Heart left ventricle (tissue), 16 donors: Measurements from ENCODE around the gene HHIP. TPM values are rescaled to one million over a fixed set of nuclear protein-coding genes. Genes with fewer than 3 reads are reported as not detected.

Source experiments
- ATAC-seq, 4 donors: fragments of 200-7000 bp; cut with Tn5 transposase; one replicate each; pipeline ENCODE4 v1.9.1; 2020 to 2022; ENCODE audit warnings: moderate library complexity in 4 of 4, mild to moderate bottlenecking in 3 of 4, moderate number of reproducible peaks in 1 of 4
- DNase-seq, 5 donors: peaks; one replicate each; pipeline ENCODE4 v3.0.0-alpha.2; 2020
- H3K27ac ChIP-seq, 12 donors: fragments of 200-600 bp; sonication (generic) in 4 of 12; one replicate each; pipeline versions ENCODE4 v1.5.0 to v1.8.0; 2016 to 2022; ENCODE audit warnings: mild to moderate bottlenecking in 2 of 12
- H3K27me3 ChIP-seq, 9 donors: fragments of 200-600 bp; sonication (generic) in 2 of 9; one replicate each; pipeline versions ENCODE4 v1.5.1 to v1.8.0; 2016 to 2022; ENCODE audit warnings: mild to moderate bottlenecking in 3 of 9
- H3K36me3 ChIP-seq, 9 donors: fragments of 200-600 bp; sonication (generic) in 2 of 9; one replicate each; pipeline versions ENCODE4 v1.5.0 to v1.8.0; 2018 to 2022; ENCODE audit warnings: mild to moderate bottlenecking in 2 of 9
- H3K4me1 ChIP-seq, 12 donors: fragments of 200-600 bp; sonication (generic) in 4 of 12; one replicate each; pipeline versions ENCODE4 v1.5.0 to v1.8.0; 2016 to 2022; ENCODE audit warnings: mild to moderate bottlenecking in 3 of 12
- H3K4me3 ChIP-seq, 12 donors: fragments of 200-600 bp; sonication (generic) in 4 of 12; one replicate each; pipeline versions ENCODE4 v1.5.0 to v1.8.0; 2017 to 2022; ENCODE audit warnings: mild to moderate bottlenecking in 9 of 12, moderate library complexity in 4 of 12
- H3K9me3 ChIP-seq, 12 donors: fragments of 200-600 bp; sonication (generic) in 4 of 12; one replicate each; pipeline versions ENCODE4 v1.5.0 to v1.8.0; 2016 to 2022; ENCODE audit warnings: mild to moderate bottlenecking in 1 of 12
- POLR2A ChIP-seq, 2 donors: fragments of 450-650 bp; IDR thresholded peaks; one replicate each; pipeline ENCODE4 v1.6.1; 2017; ENCODE audit warnings: antibody characterized with exemption in 2 of 2, mild to moderate bottlenecking in 2 of 2, moderate library complexity in 2 of 2
- WGBS, 4 donors: extraction: QIAGEN DNeasy Blood & Tissue Kit in 2 of 4; methylation state at CpG; one replicate each; pipeline versions ENCODE4 v1.1.5 to v1.1.7; 2013 to 2018; 5-methylcytosine and 5-hydroxymethylcytosine counted together
- intact Hi-C, 10 donors: fragments of 100-400 bp; cut with DNase I; formaldehyde crosslinking; loops; one replicate each; pipeline versions ENCODE4 v1.11.1 to v1.14.2; 2022
- polyA plus RNA-seq, 2 donors: library from polyadenylated mRNA; stranded (reverse); fragments of 200-250 nt; gene quantifications; one replicate each; pipeline ENCODE4 v1.2.3, GENCODE V29; 2013
- total RNA-seq, 9 donors: library from RNA; depleted of rRNA in 2 of 9; stranded (reverse); fragments of >200 nt in 2 of 9; fragmentation: NEBNext Ultra II Directional in 3 of 9; extraction: Animal tissue kit (Norgen Biotek cat#: 25700) in 3 of 9; gene quantifications; one replicate each; pipeline versions ENCODE4 v1.1.0 to v1.2.4, GENCODE V29; 2016 to 2023
- TF ChIP-seq, protein P1 (sequence below), 12 donors: fragments of 200-600 bp; sonication (generic) in 4 of 12; IDR thresholded peaks; one replicate each; pipeline versions ENCODE4 v1.5.0 to v1.8.0; 2018 to 2022; ENCODE audit warnings: antibody characterized with exemption in 12 of 12, mild to moderate bottlenecking in 5 of 12
- donor health status: ischemic (EF 13 %, LVEDD 7.1; RV severe dilation, severe dysfunction).
- donor health status: healthy with polysubstance abuse.
- donor health status: DM: no; HTN: yes; CAD: no.
- donor health status: DM: no; HTN: no; CAD: no.
- donor health status: ischemic (EF 25% LVEDD 6.9; RV normal size, moderate dysfunction).
- donor health status: ischemic (EF 25% LVEDD 5.7; RV mildly dilated, moderate dysfunction).
- donor health status: healthy.
- donor health status: DM: yes; HTN: yes; CAD: no.
- donor health status: ischemic (EF 35%, LVEDD 5.7; RV mildly dilated, moderate dysfunction).
- donor health status: nonischemic (EF 11% LVEDD 7.7; RV severe dilation, severe dysfunction).
- donor health status: DM: yes; HTN: yes; CAD: no.
- donor health status: PGD.
- donor health status: ischemic (EF 29% LVEDD 5.4; RV normal size, mild dysfunction).
- donor health status: nonischemic (EF 23%, LVEDD 6.1; RV moderate dilation, normal function).

The HHIP gene
- total and polyA plus RNA-seq, 11 donors, result 0.04 to 3.8 (median 0.05) TPM; not detected in 6

DNA sequence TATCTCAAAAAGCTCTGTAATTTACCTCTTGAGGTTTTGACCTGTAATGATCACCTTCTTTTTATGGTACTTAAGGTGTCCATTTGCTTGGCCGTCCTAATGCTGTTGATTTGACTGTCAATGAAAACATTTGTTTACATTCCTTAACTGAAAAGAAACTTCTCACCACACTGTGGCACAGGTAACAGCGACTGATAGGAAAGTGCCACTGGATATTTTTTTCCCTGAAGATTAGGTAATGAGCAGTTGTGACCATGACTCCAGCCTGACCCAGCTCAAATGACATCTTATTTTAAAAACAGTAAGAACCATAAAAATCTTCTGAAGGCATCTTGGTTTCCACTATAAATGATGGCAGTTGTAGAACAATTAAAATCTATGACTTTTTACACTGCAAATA, 87.6 kb downstream of the HHIP start:
- ATAC-seq, result no peak
- no peaks in the 10 kb centered on the region for H3K27me3 ChIP-seq

DNA sequence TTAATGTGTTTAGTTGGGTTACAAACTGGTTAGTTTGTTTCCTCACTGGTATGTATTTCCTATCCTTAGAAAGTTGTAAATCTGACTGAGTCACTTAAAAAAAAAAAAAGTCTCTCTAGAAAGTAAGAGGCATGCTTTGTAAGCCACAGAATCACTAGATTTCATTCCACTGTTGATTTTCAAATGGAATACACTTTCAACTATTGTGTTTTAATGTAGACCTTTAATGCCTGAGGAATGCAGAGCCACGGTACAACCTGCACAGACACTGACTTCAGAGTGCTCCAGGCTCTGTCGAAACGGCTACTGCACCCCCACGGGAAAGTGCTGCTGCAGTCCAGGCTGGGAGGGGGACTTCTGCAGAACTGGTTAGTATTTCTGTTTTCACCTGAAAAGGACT, 88.6 kb downstream of the HHIP start:
- no peak for ATAC-seq
- H3K4me3 ChIP-seq, result no peak overlapping the region
- H3K9me3 ChIP-seq, result no peaks in the 10 kb centered on the region
- no peak for DNase-seq
- WGBS, 4 donors, result 35 to 53% (median 43%) methylated on average over 4 of the region's 4 CpGs
- intact Hi-C loops, result no loop called here
- no peaks in the 10 kb centered on the region for H3K4me1 ChIP-seq
- no peaks in the 10 kb centered on the region for H3K36me3 ChIP-seq
- no peaks in the 10 kb centered on the region for H3K27me3 ChIP-seq
- TF ChIP-seq, protein P1, sequence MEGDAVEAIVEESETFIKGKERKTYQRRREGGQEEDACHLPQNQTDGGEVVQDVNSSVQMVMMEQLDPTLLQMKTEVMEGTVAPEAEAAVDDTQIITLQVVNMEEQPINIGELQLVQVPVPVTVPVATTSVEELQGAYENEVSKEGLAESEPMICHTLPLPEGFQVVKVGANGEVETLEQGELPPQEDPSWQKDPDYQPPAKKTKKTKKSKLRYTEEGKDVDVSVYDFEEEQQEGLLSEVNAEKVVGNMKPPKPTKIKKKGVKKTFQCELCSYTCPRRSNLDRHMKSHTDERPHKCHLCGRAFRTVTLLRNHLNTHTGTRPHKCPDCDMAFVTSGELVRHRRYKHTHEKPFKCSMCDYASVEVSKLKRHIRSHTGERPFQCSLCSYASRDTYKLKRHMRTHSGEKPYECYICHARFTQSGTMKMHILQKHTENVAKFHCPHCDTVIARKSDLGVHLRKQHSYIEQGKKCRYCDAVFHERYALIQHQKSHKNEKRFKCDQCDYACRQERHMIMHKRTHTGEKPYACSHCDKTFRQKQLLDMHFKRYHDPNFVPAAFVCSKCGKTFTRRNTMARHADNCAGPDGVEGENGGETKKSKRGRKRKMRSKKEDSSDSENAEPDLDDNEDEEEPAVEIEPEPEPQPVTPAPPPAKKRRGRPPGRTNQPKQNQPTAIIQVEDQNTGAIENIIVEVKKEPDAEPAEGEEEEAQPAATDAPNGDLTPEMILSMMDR (IDR thresholded peaks at IDR 0.05), result no peak
- no peak for TF ChIP-seq POLR2A (IDR thresholded peaks at IDR 0.05)
- no peak overlapping the region for H3K27ac ChIP-seq

More for the DNA sequence above, 87.6 kb downstream of the HHIP start:
- Histone ChIP-seq H3K36me3 (no peaks in the 10 kb centered on the region), H3K9me3 (no peaks in the 10 kb centered on the region), H3K27ac (no peak overlapping the region), H3K4me3 (no peak overlapping the region), H3K4me1 (no peaks in the 10 kb centered on the region)
- WGBS, 4 donors, result 79 to 93% (median 87%) methylated on average over 2 of the region's 2 CpGs
- DNase-seq, result no peak
- intact Hi-C loops, result no loop called here
- no peak for TF ChIP-seq POLR2A (IDR thresholded peaks at IDR 0.05)
- TF ChIP-seq, protein P1 (IDR thresholded peaks at IDR 0.05), result no peak

DNA sequence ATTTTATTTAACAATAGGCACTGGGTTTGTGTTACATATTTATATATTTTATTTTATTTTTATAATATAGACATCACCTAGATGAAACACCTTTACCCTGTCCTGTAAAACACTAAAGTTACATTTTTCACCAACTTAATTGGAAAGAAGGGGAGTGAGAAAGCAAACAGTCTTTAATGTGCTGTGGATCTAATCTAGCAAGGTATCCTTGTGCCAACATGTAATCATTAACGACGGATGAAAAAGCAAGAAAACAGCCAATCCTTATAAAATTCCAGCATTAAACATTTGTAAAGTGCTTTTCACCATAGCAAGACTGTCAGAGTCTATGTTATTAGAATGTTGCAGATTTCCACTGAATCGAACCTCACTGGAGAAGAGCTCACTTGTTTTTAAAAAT, 92.7 kb downstream of the HHIP start:
- intact Hi-C loops, result no loop called here
- TF ChIP-seq, protein P1 (IDR thresholded peaks at IDR 0.05), result no peak
- TF ChIP-seq POLR2A (IDR thresholded peaks at IDR 0.05), result no peak
- Histone ChIP-seq H3K27ac (no peak overlapping the region), H3K9me3 (no peaks in the 10 kb centered on the region), H3K4me1 (no peaks in the 10 kb centered on the region), H3K4me3 (no peak overlapping the region), H3K36me3 (no peaks in the 10 kb centered on the region), H3K27me3 (no peaks in the 10 kb centered on the region)
- ATAC-seq, result no peak
- no peak for DNase-seq
- 90 to 96% (median 92%) methylated on average over 3 of the region's 3 CpGs for WGBS, 4 donors

DNA sequence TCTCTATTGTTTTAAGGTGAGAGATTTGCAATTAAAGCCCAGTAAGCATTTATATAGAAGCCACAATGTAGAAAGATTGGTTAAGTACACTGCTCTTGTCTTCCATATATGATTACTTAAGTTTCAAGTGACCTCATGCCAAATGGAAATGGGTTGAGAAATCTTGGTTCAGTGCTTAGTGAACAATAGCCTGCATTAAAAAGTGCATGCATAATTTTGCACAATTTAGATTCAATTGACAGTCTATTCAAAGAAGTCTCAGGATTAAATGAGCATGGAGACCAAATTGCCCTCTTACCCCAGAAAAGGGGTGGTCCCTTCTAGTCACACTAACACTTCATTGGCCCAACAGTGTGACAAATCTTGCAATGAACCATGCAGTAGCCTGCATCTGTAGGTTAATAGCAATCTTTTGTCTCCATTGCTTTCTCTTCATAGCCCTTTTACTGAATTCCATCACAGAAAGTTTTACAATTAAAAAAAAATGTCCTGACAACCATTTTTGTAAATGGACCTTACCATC, 93.6 kb downstream of the HHIP start:
- no peaks in the 10 kb centered on the region for H3K9me3 ChIP-seq
- intact Hi-C loops, result no loop called here
- H3K27ac ChIP-seq, result no peak overlapping the region
- DNase-seq, result no peak
- no peak for TF ChIP-seq POLR2A (IDR thresholded peaks at IDR 0.05)
- TF ChIP-seq, protein P1 (IDR thresholded peaks at IDR 0.05), result no peak
- ATAC-seq, result no peak
- no peaks in the 10 kb centered on the region for H3K4me1 ChIP-seq
- no peaks in the 10 kb centered on the region for H3K27me3 ChIP-seq
- H3K4me3 ChIP-seq, result no peak overlapping the region
- no peaks in the 10 kb centered on the region for H3K36me3 ChIP-seq
